Omental fat pad (tissue), 4 donors: ENCODE measurements around the gene SNX8. TPM values are rescaled to one million over a fixed set of nuclear protein-coding genes. Genes with fewer than 3 reads are reported as not detected.

ENCODE experiments used
- ATAC-seq: fragments of 150-250 bp; one replicate; pipeline ENCODE4 v1.9.1; 2016; ENCODE audit warnings: mild to moderate bottlenecking, moderate library complexity; ENCODE audit not compliant: low FRiP score
- DNase-seq: peaks from one replicate; pipeline ENCODE4 v3.0.0-alpha.2; 2019; ENCODE audit warnings: low spot score
- total RNA-seq, 4 donors: library from RNA; depleted of rRNA; stranded (reverse); fragments of >200 nt; gene quantifications; one replicate each; pipeline ENCODE4 v1.1.0, GENCODE V29; 2016
- TF ChIP-seq, protein P1 (sequence below), 3 donors: fragments of 450-650 bp; IDR thresholded peaks; one replicate each; pipeline ENCODE4 v1.5.1; 2016 to 2017; ENCODE audit warnings: antibody characterized with exemption in 3 of 3, mild to moderate bottlenecking in 3 of 3, moderate library complexity in 2 of 3

SNX8 gene
- total RNA-seq, 4 donors from 2014 or later: 18.6 to 50.1 (median 26.7) TPM

DNA sequence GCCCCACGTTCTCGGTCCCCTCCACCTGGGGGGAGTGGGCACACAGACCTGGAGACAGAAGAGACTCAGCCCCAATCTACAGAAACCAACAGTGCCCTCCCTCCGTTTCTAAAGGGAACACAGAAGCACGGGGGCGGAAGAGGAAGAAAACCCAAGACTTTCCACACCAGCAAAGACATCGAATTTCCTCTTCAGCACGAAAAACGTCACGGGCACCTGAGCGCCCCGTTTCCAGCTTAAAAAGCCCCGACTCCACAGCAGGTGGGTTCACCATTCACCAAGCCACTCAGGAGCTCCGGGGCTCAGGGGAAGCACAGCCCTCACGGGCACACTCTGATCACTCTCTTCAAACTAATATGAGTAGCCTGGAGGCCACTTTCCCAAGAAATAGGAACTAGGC, 52.6 kb downstream of the SNX8 start:
- no peak for DNase-seq
- TF ChIP-seq, protein P1, sequence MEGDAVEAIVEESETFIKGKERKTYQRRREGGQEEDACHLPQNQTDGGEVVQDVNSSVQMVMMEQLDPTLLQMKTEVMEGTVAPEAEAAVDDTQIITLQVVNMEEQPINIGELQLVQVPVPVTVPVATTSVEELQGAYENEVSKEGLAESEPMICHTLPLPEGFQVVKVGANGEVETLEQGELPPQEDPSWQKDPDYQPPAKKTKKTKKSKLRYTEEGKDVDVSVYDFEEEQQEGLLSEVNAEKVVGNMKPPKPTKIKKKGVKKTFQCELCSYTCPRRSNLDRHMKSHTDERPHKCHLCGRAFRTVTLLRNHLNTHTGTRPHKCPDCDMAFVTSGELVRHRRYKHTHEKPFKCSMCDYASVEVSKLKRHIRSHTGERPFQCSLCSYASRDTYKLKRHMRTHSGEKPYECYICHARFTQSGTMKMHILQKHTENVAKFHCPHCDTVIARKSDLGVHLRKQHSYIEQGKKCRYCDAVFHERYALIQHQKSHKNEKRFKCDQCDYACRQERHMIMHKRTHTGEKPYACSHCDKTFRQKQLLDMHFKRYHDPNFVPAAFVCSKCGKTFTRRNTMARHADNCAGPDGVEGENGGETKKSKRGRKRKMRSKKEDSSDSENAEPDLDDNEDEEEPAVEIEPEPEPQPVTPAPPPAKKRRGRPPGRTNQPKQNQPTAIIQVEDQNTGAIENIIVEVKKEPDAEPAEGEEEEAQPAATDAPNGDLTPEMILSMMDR (IDR thresholded peaks at IDR 0.05): no peak
- ATAC-seq: no peak

DNA sequence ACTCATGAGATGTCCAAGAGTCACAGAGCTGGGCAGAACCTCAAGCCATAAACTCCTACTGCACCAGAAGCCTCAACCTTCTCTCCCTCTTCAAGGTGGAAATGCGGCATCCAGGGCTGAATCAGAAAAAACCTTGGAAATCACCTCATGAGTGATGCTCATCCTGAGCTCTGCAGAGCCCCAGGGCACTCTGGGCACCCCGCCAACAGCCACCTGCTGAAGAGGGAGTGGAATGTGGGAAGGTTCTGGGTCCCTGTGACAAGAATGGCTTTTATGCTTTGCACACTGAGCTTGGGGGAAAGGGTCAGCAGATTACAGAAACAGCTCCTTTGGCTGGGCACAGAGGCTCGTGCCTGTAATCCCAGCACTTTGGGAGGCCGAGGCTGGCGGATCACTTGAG, 53.4 kb downstream of the SNX8 start:
- ATAC-seq: no peak
- TF ChIP-seq, protein P1 (IDR thresholded peaks at IDR 0.05): no peak
- DNase-seq: no peak

DNA sequence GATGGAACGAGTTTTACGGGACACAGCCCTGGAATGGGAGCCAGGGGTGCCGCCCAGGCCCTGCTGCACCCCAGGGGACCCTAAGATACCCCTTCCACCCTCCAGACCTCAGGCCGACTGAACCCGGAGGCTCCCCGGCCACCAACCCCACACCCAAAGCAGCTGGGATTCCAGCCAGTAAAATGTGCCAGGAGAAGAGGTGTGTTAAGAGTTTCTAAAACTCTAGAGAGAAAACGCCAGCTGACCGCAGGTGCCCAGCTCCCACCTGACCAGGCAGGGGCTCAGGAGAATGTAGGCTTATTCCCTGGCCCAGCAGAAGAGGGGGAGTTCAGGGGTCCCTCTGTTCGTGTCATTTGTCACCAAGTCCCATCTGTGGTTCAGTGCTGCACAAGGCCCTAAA, 54.8 kb downstream of the SNX8 start:
- TF ChIP-seq, protein P1 (IDR thresholded peaks at IDR 0.05): no peak
- ATAC-seq (no peak), DNase-seq (no peak)

DNA sequence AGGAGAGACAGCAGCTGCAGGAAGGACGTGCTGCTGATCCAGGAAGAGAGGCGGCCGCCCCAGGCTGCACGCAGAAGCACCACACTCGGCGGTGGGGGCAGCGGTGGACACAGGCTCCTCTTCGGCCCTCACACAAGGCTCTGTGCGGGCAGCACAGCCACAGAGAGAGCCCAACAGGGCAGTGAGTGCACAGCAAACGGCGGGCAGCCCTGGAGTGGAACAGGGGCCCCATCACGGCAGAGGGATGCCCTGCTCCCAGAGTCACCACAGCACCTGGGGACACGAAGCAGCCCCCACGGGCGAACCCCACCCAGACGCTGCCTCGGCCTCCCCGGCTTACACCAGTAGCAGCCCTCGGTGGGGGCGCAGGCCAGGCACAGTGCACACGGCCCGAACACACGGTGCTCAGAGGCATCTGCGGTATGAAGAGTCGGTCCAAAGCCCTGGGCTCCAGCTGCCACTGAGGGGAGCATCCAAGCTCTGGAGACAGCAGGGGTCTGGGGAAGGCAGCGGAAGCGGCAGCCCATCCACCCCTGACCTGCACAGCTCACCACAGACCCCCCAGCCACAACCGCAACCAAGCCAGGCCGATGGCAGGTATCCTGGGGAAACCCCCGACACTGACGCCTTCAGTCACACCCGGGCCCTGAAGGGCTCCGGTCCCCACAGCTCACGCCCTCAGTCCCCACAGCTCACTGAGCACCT, 55.4 kb downstream of the SNX8 start:
- no peak for ATAC-seq
- TF ChIP-seq, protein P1 (IDR thresholded peaks at IDR 0.05): no peak
- DNase-seq: no peak

DNA sequence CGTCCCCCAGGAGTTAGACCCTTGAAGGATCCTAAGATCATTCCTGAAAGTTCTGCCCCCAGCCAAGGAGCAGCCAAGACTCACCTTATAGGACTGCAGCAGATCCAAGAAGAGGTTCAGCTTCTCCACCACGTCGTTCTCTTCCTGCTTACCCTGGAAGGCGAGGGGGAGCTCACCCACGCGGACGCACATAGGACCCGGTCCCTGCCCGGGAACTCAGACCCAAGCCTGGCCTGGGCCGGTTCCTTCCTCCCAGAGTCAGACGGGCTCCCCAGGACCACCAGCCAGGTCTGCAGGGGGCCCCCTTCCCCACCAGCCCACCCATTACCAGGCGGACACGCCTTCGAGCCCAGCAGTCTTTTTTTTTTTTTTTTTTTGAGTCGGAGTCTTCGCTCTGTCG, 56.6 kb downstream of the SNX8 start:
- TF ChIP-seq, protein P1 (IDR thresholded peaks at IDR 0.05): no peak
- no peak for DNase-seq
- no peak for ATAC-seq

DNA sequence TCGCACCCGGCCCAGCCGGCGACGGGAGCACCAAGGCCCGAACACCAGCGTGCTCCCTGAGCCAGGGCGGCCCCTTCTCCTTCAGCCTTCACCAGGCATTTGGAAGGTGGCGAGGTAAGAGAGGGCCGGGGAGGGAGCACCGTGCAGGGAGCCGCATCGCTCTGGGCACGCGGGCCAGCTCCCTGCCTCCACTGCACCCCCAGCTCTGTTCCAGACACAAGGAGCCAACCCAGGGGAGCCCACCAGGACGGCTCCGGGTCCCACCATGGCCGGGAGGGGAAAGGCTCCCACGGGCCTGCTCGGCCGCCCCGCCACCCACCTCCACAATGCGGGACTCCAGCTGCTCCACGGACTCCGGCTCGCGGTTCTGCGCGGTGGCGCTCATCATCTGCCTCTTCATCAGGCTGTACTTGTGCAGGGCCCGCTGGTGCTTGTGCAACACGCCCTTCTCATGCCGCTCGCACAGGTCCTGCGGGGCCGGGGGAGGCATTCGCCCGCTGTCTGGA, 57.1 kb downstream of the SNX8 start:
- DNase-seq (no peak), ATAC-seq (no peak)
- TF ChIP-seq, protein P1 (IDR thresholded peaks at IDR 0.05): no peak
